ENCODE results near the gene FAM114A1. TPM values are rescaled to one million over a fixed set of nuclear protein-coding genes. Genes with fewer than 3 reads are reported as not detected.

Gene FAM114A1
- total RNA-seq, 1 donor from 2014 or later: 41.6 TPM

- Histone ChIP-seq H3K27me3 (ENCODE audit: low read depth) (no peaks in the 10 kb centered on the region), H3K9me3 (no peaks in the 10 kb centered on the region), H3K4me3 (no peak overlapping the region), H3K27ac (no peak overlapping the region), H3K4me1 (no peaks in the 10 kb centered on the region), H3K36me3 (peaks cover 97% of the 10 kb centered on the region)
- ATAC-seq (no peak), DNase-seq (no peak)
- intact Hi-C loops (cut with DNase I): no loop called here
- TF ChIP-seq, protein P1, sequence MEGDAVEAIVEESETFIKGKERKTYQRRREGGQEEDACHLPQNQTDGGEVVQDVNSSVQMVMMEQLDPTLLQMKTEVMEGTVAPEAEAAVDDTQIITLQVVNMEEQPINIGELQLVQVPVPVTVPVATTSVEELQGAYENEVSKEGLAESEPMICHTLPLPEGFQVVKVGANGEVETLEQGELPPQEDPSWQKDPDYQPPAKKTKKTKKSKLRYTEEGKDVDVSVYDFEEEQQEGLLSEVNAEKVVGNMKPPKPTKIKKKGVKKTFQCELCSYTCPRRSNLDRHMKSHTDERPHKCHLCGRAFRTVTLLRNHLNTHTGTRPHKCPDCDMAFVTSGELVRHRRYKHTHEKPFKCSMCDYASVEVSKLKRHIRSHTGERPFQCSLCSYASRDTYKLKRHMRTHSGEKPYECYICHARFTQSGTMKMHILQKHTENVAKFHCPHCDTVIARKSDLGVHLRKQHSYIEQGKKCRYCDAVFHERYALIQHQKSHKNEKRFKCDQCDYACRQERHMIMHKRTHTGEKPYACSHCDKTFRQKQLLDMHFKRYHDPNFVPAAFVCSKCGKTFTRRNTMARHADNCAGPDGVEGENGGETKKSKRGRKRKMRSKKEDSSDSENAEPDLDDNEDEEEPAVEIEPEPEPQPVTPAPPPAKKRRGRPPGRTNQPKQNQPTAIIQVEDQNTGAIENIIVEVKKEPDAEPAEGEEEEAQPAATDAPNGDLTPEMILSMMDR (IDR thresholded peaks at IDR 0.05): no peak
These were observed 58.1 kb downstream of the FAM114A1 start for GRCh38 chr4:38925492-38926413.

- H3K27ac ChIP-seq: no peak overlapping the region
- H3K9me3 ChIP-seq: no peaks in the 10 kb centered on the region
- no peaks in the 10 kb centered on the region for H3K4me1 ChIP-seq
- ATAC-seq (no peak), DNase-seq (no peak)
- H3K36me3 ChIP-seq: peaks cover 97% of the 10 kb centered on the region
- H3K4me3 ChIP-seq: no peak overlapping the region
- intact Hi-C loops (cut with DNase I): no loop called here
- no peaks in the 10 kb centered on the region for H3K27me3 ChIP-seq (ENCODE audit: low read depth)
- TF ChIP-seq, protein P1 (IDR thresholded peaks at IDR 0.05): no peak
These were observed 59.3 kb downstream of the FAM114A1 start for GRCh38 chr4:38926896-38927295.

DNA sequence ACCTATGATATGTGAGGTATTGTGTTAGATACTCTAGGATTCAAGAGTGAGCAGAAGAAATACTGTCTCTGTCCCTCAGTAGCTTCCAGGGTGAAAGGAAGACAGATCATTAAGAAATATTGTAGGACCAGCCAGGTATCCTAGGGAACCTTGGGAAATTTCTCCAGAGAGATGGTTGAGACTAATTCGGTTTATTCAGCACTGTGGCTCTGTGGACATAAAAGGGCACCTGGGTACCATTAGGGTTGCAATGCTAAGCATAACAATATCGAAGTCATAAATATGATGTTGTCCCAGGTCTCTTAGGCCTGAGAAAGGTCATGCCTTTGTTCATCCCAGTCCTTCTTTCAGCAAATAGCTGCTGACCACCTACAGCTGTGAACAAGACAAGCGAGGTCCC, 61.0 kb downstream of the FAM114A1 start:
- Histone ChIP-seq H3K36me3 (peaks cover 97% of the 10 kb centered on the region), H3K9me3 (no peaks in the 10 kb centered on the region), H3K27ac (no peak overlapping the region), H3K4me3 (no peak overlapping the region), H3K27me3 (ENCODE audit: low read depth) (no peaks in the 10 kb centered on the region), H3K4me1 (no peaks in the 10 kb centered on the region)
- TF ChIP-seq, protein P1 (IDR thresholded peaks at IDR 0.05): no peak
- ATAC-seq (no peak), DNase-seq (no peak)
- intact Hi-C loops (cut with DNase I): no loop called here

GRCh38 chr4:38928974-38929373, 61.4 kb downstream of the FAM114A1 start:
- peaks cover 97% of the 10 kb centered on the region for H3K36me3 ChIP-seq
- TF ChIP-seq, protein P1 (IDR thresholded peaks at IDR 0.05): no peak

DNA sequence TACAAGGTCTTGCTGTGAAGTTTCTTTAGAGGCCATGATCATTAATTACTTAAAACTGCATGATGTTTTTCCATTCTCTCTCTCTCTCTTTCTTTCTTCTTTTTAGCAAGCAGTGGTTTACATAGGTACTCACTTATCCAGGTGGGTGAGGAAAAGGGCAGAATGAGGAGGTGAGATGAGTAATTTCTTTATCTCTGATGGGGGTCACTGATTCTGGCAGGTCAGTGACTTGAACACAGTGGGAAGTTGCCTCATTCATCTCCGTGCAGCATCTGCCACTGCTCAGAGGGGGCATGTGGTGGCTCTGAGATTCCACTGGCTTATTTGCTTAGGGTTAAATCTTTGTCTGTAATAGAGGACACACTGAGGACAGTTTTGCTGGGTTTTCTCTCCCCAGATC, 62.6 kb downstream of the FAM114A1 start:
- TF ChIP-seq, protein P1 (IDR thresholded peaks at IDR 0.05): no peak
- intact Hi-C loops (cut with DNase I): no loop called here
- Histone ChIP-seq H3K4me3 (no peak overlapping the region), H3K27ac (no peak overlapping the region), H3K36me3 (peaks cover 96% of the 10 kb centered on the region), H3K4me1 (no peaks in the 10 kb centered on the region), H3K27me3 (ENCODE audit: low read depth) (no peaks in the 10 kb centered on the region), H3K9me3 (no peaks in the 10 kb centered on the region)
- ATAC-seq (no peak), DNase-seq (no peak)

More at GRCh38 chr4:38928974-38929373, 61.4 kb downstream of the FAM114A1 start:
- H3K4me3 ChIP-seq: no peak overlapping the region
- no peaks in the 10 kb centered on the region for H3K27me3 ChIP-seq (ENCODE audit: low read depth)
- H3K4me1 ChIP-seq: no peaks in the 10 kb centered on the region
- no peak for DNase-seq
- no peaks in the 10 kb centered on the region for H3K9me3 ChIP-seq
- no peak for ATAC-seq
- H3K27ac ChIP-seq: no peak overlapping the region
- intact Hi-C loops (cut with DNase I): no loop called here

All from lower lobe of right lung (tissue), 2 donors.